Lung microvascular endothelial cell (primary cell): ENCODE results near the gene CCDC190. TPM values are rescaled to one million over a fixed set of nuclear protein-coding genes. Genes with fewer than 3 reads are reported as not detected.
"Not testable (repeated sequence)": the region's sequence is repeated elsewhere in the genome, so short reads cannot be mapped to it uniquely, and the experiment has no call there.

Experiments used
- DNase-seq, 2 donors: peaks; one replicate each; pipeline versions ENCODE4 v3.0.0 to v3.0.0-alpha.2; 2010; ENCODE audit warnings: low read depth in 2 of 2
- total RNA-seq: library from RNA; depleted of rRNA; stranded (reverse); fragments of >200 nt; gene quantifications from 2 replicates; pipeline ENCODE4 v1.2.1, GENCODE V29; 2014

CCDC190 gene
- total RNA-seq, 1 donor from 2014 or later = under 0.01 TPM

DNA sequence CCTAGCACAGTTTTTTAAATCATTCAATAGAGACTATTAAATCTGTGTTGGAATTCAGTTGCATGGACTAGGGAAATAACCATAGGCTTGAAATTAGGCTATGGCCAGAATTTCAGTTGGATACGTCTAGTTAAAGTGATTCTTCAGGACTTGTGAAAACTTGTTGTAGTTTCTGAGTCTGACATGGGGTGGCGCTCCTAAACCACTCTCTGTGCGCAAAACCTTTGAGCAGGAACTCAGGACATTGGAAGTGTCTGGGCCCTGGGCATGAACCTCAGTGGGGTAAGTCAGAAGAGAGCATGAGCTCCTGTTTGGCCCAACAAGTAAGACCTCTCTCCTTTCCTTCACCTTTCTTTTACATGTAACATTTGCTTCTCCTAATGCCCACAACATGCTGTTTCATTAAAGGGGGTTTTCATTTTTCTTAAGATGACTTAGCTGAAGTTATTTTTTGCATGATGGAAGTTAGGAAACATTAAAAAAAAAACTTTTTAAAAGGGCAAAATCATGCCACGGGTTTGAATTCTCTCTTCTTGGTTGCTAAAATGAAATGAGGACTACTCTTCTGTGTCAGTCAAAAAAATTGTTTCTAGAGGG, 17.1 kb upstream of the CCDC190 start:
- DNase-seq = peak; percentile 75 to 93

DNA sequence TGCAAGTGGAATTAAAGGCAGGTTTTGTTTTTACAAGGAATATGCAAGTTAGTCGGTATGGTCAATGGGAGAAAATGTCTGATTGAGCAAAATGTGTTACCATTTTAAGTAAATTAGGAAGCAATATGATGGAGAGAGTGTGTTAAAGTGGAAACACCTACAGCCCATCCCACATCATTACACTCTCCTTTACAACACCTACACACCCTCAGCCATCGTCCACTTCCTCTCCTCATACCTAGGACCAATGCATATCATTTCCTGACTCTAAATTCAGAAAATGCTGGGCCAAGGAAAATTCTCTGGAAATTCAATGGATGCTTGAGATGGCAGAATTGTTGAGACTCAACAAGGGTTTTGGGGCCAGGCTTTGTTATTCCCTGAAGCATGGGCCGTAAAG, 16.4 kb upstream of the CCDC190 start:
- no peak for DNase-seq

DNA sequence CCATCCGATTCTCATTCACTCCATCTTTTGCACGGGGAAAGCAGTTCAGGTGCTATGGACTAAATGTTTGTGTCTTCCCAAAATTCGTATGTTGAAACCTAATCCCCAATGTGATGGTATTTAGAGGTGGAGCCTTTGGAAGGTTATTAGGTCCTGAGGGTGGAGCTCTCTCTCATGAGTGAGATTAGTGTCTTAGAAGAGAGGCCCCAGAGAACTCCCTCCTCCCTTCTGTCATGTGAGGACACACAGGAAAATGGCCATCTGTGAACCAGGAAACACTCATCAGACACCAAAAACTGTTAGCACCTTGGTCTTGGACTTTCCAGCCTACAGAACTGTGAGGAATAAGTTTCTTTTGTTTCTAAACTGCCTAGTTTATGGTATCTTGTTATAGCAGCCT, 15.8 kb upstream of the CCDC190 start:
- peak in 1 of 2 donors; percentile 21 for DNase-seq

DNA sequence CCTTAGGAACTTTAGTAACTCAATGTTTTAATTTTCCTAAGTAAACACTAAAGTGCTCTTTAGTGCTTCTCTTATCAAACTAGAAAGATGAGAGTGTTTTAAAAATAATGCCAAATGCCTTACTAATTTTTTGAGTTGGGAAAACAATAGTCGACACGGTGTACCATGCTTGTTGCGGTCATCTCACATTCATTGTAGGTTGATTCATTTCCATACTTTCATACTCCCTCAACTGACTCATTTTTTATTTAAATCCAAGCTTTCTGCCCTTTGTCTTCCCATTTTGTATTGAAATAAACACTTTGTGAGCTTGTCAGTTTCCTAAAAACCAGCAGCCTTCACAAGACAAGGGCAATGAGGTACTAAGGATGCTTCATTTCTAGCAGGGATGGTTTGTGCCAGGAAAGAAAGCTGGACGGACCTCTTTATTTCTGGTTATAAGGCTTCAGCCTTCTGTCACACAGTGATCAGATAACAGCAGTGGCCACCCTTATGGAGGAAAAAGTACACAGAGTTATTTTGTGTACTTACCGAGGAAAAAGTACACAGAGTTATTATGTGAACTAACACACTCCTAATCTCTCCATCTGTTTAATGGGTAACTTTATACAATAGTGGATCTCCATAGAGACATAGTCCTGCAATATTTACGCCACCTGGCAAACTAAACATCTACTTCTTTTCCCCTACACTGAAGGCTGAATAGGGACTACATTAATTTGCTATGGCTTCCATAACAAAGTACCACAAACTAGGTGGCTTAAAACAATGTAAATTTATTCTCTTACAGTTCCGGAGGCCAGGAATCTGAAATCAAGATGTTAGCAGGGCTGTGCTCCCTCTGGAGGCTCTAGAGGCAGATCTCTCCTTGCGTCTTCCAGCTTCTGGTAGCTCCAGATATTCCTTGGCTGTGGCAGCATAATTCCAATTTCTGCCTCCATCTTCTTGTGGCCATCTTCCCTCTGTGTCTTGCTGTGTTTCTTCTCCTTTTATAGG, 13.0 kb upstream of the CCDC190 start:
- peak; percentile 41 to 94 for DNase-seq

DNA sequence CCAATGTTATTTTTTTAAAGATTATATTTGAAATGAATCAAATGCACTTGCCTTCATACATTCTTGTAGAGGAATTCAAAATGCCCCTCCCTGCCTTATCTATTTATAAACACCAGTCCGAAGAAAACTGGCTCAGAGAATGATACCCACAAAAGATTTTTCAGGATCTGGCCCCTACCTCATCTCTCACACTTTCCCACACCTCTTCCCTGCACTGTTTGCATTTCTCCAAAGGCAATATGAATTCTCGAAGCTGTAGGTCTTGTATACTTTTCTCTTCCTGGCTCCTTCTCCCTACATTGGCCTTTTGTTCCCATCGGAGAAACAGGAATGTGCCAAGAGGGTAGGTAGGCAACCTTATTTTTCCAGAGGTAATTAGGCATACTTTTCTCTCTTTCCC, 12.0 kb upstream of the CCDC190 start:
- peak in 1 of 2 donors; percentile 29 for DNase-seq

DNA sequence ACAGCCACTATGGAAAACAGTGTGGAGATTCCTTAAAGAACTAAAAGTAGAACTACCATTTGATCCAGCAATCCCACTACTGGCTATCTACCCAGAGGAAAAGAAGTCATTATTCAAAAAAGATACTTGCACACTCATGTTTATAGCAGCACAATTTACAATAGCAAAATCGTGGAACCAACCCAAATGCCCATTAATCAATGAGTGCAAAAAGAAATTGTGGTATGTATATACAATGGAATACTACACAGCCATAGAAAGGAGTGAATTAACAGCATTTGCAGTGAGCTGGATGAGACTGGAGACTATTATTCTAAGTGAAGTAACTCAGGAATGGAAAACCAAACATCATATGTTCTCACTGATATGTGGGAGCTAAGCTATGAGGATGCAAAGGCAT, 10.4 kb upstream of the CCDC190 start:
- DNase-seq = not testable (repeated sequence)

DNA sequence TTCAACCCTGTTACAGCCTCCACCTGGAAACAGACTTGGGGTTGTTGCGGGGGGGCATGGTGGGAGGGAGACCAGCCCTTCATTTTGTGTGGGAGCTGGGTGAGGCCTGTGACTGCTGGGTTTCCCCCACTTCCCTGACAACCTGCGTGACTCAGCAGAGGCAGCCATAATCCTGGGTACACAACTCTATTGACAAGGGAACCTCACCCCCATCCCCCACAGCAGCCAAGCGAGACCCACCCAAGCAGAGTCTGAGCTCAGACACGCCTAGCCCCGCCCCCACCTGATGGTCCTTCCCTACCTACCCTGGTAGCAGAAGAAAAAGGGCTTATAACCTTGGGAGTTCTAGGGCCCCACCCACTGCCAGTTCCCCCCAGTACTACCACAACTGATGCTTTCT, 8.0 kb upstream of the CCDC190 start:
- DNase-seq = no peak

DNA sequence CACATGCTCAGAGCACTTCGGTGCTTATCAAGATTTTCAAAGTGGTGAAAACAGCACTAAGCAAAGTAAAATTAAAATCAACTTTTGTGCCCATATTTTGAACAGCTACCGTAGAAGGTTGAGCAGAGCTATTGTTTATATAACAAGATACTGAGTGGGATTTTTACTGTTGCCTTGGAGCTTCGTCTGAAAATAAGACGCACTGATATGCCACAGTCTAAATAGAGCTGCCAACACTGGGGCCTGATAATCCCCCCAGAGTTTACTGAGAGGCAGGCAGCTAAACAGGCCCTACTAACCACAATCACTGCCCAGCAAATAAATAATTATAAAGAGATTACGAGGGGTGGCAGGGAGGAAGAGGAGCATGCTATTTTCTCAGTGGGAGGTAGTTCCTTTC, 650 bp upstream of the CCDC190 start:
- no peak for DNase-seq

DNA sequence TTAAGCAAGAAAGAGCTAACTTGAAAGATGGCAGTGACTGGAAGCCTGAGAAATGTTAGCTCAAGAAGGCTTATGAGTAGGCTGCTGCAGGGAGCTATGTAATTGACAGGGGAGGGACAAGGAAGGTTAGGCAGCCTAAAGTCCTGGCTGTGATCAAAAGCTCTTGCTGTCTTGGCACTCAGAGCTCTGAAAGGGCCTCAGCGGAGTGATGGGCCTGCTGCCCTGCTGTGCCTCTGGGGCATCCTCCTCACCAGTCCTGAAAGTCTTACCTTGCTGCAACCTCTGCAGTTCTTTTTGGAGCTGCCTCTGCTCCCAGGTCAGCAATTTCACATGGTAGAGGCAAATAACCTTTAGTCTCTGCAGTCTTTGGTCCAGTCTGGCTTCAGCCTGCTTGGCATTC, 1.8 kb downstream of the CCDC190 start:
- no peak for DNase-seq

DNA sequence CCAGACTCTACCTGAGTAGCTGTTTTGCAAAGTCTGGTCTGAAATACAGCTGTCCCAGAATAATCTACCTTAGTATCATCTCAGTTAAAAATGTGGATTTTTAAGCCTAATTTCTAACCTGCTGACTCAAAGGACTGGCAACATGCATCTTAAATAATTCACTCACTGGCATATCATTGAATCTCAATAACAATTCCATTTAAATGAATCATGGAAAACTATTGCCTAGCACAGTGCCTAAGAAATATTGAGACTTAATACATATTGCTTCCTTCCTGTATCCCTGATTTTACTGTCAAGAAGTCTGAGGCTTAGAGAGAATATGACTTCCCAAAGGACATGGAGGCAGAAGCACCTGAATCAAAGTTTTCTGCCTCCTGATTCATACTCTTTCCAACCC, 3.1 kb downstream of the CCDC190 start:
- DNase-seq = peak in 1 of 2 donors; percentile 78

DNA sequence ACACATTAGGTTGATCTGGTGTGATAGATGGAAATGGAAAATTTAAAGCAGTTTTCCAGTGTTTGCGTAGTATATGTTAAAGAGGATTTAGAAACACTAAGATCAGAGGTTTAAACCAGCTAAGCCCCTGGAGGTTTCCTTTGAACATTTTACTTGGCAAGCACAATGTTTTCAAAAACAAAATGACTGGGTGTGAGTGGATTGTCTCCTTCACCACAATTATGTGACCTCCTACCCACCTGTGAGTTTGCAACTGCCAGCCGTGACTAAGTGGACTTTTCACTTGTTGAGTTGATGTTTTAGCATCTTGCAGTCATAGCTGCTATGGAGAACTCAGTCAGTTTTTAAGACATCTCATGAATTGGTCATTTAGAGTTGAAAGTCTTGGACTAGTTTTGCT, 4.7 kb downstream of the CCDC190 start:
- DNase-seq = peak; percentile 60 to 97

DNA sequence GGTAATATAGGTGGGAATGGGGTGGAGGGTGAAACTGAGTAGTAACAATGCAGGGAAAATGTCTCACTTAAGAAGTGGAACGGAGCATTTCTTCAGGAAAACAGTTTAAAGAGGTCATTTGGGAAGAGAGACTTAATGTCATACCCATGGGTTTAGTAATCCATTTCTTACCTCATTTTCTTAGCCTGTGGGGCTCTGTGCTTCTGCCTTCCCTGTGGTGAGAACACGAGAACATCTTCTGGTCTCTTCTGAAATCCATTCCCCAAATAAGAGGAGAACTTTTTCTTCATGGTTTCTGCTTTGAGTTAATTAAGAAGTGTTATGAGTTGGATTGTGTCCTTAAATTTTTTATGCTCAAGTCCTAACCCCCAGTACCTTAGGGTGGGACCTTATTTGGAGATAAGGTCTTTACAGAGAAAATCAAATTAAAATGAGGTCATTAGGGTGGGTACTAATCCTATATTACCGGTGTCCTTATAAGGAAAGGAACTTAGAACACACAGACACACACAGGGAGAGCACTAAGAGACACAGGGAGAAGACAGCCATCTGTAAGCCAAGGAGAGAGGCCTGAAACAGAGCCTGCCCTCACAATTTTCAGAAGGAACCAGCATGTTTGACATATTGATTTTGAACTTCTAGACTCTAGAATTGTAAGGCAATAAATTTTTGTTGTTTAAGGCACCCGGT, 5.4 kb downstream of the CCDC190 start:
- peak in 1 of 2 donors; percentile 69 for DNase-seq

DNA sequence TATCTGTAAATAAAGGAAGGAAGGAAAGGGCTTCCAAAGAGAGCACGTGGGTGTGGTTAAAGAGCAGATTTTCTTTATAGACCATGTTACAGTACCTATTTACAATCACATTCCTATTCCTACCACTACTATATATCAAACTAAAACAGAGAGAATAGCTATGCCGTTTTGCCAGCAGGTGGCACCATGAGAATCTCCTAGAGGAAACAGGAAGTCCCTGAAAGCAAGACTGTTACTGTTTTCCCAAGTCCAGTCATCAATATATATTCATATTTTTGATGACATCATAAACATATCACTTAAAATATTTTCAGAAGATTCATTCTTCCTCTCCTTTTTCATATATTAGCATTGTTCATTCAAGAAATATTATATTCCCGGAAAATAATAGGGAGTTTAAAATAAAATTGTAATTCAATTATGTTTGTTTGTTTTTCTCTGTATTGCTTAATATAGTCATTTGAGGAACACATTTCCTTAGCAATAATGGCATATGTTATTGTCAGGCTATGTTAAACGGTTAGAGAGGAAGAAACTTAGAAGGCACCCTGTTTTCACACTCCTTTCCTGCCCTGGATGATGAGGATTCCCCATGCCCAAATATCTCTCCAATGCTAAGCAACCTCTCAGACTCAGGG, 6.6 kb downstream of the CCDC190 start:
- peak; percentile 80 to 90 for DNase-seq

DNA sequence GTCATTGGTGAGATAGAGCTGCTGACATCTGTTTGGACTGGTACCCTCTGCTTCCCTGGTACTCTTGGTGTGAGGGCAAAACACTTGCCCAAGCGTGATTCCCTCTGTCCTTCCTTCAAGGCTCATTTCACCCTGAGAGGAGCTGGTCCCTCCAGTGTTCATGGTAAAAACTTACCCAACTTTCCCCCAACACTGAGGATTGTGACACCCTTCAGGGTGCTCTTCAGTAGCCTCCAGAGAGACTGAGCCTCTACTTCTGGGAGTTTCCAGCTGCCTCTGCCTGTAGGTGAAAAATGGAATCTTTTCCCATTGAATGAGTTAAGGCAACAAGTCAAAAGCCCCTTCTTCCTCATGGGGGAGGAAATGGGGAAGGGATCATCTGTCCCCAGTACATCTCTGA, 9.6 kb downstream of the CCDC190 start:
- no peak for DNase-seq

DNA sequence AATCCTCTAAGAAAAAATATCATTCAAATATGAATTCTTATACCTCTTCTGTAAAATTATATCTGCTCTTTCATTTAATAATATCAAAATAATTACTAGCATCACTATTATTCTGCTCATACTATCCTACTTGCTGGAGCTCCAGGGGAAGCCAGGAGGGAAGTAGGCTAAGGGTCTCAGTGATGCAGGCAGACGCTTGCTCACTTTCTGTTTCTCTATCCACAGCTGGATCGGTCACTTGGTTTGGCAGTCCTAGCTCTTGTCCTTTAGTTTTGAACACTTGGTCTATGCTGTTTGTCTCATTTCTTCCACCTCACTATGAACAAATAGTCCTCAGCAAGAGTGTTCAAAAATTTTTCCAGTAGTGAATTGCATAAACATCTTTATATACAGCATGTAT, 11.3 kb downstream of the CCDC190 start:
- DNase-seq = peak; percentile 24 to 51

DNA sequence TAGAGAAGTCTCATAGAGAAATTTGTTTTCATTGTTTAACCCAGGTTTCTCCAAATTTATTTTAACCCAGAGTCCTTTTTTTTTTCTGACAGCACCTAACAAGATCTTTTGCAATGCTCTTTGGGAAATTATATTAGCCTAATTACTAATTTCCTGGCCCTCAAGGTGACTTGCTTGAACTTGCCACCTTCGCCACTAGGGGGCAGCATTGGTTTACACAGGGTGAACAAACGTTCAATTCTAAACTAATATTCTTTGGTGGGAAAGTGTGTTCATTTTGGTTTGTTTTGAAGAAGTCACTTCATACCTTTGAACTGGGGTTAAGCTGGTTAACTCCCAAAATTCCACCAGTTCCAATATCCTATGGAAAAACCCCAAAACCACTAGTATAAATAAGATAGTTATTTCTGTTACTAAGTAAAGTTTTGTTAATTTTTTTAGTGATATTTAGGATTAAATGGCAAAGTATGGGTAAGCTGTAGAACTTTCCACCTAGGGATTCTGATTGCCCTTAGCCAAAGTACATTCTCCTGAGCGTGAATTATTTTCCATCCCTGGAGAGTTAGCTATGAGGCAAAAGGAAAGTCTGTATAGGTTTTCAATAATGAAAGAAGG, 13.0 kb downstream of the CCDC190 start:
- peak; percentile 86 to 87 for DNase-seq

DNA sequence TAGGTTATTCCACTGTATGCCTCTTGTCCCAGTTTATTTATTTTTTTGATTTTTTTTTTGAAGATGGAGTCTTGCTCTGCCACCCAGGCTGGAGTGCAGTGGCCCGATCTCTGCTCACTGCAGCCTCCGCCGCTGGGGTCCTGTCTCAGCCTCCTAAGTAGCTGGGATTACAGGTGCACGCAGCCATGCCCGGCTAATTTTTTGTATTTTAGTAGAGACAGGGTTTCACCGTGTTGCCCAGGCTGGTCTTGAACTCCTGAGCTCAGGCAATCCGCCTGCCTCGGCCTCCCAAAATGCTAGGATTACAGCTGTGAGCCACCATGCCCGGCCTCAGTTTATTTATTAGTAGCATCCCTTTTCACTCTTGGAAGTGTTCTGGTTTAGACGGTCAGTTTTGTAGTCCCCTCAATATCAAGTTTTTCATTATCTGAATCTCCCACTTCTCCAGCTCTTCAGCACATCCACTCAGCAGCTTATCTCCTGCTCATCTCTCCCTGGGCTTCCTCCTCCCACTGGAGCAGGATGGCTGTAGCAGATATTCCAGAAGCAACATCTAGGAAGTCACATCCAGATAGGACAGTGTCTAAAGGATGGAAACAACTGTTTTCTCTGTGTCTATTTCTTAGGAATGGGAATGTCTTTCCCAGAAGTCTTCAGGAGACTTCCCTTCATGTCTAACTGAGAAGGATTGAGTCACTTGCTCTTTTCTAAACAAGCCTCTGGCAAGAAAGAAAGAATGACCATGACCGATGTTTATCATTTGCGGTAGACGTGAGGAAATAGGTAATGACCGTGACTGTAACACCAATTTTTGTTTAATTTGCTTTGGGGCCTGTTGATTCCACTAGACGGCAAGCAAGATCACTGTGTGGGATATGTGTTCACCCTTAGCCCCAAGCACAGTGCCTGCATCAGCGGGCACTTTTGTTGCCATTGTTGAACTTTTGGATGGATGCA, 14.4 kb downstream of the CCDC190 start:
- peak in 1 of 2 donors; percentile 77 for DNase-seq

DNA sequence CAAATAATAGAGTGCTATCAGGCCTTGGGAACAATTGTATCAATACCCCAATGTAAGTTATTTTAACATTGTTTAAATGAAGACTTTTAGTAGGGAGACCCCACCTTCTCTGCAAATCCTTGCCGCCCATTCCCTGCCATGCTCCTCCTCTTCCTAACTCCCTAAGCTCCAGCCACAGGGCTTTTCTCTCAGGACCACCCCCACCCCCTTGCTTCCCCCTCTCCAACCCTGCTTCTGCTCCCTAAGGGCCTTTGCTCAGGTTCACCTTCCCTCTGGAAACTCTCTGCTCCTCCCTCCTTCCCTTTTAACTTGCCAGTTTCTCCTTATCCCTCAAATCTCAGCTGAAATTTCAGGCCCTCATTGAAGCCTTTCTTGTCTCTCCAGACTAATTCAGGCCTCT, 16.8 kb downstream of the CCDC190 start:
- DNase-seq = no peak

DNA sequence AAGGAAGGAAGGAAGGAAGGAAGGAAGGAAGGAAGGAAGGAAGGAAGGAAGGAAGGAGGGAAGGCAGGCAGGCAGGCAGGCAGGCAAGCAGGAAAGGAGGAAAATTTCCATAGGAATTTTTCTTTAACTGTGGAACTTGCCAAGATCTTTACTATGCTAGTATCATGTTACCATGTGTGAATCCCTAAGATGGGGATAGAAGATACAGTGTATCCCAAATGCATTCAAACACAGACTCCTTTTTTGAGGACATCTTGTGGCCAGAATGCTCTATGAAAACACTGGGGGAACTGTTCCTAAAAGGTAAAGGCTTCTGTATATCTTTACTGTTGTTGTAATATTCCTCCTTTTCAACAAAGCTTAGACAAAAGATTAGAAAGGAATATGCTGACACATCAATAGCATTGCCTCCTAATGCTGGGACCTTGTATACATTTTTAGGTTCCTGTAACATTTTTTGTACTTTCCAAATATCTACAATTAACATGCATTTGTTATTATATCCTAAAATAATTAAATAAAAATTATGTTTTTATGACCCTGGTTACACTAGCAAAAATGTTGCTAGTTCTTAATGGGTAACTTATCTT, 20.6 kb downstream of the CCDC190 start:
- DNase-seq = no peak

DNA sequence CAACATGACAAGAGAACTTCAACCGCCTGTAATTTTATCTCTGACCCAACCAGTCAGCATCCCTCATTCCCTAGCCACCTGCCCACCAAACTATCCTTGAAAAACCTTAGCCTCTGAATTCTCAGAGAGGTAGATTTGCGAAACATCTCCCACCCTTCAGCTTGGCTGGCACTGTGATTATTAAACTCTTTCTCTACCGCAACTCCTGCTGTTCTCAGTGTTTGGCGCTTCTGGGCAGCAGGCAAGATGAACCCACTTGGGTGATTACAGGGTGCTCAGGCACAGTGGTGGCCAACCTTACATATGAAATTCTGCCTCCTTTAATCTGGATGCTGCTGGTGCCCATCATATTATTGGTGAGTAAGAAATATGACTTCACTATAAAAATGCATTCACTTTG, 22.1 kb downstream of the CCDC190 start:
- no peak for DNase-seq
